HG02623 (cell line): ENCODE results near the gene STX8.

ENCODE experiments used
- ATAC-seq: cut with Tn5 transposase; IDR thresholded peaks from one replicate; pipeline ENCODE4 v1.9.1; 2021; ENCODE audit warnings: moderate library complexity; ENCODE audit not compliant: unreplicated experiment

Gene STX8

DNA sequence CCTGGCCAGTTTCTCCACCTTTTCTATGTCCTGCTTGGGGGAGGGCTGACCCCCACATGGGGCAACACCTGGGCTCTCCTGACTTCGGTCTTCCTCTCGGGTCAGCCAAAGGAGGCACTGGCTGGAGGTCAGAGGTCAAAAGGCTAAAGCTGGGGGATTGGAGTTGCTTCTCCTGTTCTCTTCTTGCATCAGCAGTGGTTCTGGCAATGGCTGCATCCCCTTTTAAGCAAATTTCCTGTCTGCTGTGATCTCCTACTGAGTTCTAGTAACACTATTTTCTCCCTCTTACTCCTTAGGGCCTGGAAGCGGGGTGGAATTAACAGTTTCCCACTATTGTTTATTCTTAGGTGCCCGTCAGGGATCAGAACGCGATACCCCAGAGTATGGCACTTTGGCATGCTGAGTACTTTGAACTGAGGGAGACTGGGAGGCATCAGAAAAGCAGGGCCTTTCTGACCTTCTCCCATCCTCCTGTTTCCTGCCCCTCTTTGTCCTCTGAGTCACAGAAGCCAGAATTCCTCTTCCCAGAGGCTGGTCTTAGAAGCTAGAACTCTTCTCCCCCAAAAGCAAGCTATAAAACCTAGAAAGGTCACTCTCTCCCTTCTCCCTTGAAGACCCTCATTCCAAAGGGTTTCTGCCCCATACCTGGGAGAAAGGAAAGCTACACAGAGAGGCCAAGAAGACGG lies 268.2 kb downstream of the STX8 start:
- no peak for ATAC-seq

DNA sequence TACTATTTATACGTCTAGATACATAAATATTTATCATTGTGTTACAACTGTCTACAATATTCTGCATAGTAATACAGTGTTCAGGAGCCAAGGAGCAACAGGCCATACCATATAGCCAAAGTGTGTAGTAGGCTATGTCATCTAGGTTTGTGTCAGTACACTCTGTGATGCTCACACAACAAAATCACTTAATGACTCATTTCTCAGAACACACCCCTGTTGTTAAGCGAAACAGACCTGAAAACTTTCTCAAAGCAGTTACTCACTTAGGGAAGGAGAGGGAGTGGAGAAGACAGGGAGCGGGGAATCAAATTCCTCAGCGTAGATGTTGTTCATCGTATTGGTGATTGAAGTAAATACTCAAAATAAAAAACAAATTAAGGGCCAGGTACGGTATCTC lies 269.5 kb downstream of the STX8 start:
- no peak for ATAC-seq

DNA sequence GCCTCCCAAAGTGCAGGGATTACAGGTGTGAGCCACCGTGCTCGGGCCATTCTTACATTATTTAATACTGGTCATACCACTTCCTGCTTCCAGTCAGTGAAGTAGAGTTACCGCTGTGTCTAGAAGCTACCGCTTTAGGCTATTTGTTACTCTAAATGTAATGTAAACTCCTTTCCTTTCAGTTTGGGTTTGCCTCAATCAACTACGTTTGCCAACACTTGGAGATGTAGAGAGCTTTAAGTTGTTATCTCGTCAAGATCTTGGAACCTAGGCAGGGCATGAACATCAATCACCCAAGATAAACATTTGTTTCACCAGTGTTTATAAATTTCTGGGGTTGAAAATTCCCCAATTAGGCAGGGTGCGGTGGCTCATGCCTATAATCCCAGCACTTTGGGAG lies 275.9 kb downstream of the STX8 start:
- no peak for ATAC-seq

DNA sequence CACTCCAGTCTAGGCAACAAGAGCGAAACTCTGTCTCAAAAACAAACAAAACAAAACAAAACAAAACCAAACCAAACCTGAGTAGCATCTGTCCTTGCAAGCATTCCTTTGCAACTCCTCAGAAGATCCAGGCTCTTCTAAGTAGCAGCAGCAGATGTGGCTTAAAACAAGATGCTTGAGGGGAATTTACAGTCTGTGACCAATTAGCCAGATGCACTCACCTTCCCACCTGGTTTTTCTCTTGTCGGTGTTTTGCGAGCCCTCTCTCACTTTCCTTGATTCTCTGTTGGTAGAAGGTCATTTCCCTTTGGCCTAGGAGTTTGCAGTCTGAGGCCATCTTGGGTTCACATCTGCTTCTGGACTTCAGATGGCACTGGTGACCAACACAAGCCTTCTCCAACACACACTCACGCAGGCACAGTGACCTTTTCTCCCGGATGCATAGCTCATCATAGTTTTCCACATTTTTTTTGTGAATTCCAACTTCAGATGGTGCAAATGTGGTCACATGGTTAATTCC lies 276.8 kb downstream of the STX8 start:
- no peak for ATAC-seq

DNA sequence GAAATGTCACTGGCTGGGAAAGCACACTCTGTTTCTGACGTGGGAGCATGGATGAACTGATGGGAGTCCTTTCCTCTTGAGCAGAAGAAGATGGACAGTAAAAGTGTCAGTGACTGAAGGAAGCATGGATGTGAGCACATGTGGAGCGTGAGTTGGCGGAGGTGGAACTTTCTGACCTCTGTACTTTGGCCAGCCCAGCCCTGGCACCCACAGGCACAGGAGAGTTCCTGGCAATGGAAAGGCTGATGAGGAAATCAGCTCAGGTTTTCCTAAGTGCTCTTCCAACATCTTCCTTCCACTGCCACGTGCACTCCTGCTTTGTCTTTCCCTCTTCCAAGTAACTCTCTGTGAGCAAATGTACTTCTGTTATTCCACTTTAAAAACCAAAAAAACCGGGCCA lies 277.5 kb downstream of the STX8 start:
- no peak for ATAC-seq

DNA sequence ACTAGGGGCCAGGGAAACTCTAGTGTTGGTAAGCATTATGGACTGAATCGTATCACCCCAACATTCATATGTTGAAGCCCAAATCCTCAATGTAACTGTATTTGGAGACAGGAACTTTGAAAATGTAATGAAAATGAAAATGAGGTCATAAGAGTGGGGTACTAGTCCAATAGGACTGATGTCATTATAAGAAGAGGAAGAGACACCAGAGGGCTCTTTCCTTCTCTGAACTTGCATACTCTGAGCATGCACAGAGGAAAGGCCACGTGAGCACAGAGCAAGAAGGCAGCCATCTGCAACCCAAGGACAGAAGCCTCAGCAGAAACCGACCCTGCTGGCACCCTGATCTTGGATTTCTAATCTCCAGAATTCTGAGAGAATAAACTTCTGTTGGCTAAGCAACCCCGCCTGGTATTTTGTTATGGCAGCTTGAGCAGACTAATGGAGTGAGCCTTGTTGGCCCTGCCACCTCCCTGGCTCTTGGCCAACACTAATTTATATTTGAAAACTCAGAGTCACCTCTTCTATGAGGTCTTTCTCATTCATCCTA lies 280.9 kb downstream of the STX8 start:
- ATAC-seq: no peak

DNA sequence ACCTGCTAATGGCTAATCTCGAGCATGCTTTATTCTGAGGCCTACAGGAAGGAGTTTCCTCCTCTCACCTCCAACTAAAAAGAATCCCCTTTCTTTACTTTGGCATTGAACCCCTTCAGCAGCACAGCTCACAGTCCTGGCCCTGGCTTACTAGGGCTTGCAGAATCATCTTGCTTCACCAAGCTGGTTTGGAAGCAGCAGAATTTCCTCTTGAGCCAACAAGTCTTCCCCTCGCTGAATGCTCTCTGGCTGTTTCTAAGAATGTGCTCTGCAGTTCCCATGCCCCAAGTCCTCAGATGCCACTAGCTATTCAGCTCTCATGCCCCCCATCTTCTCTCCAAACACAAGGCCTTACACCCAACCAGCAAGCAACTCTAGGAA lies 283.1 kb downstream of the STX8 start:
- ATAC-seq: no peak

DNA sequence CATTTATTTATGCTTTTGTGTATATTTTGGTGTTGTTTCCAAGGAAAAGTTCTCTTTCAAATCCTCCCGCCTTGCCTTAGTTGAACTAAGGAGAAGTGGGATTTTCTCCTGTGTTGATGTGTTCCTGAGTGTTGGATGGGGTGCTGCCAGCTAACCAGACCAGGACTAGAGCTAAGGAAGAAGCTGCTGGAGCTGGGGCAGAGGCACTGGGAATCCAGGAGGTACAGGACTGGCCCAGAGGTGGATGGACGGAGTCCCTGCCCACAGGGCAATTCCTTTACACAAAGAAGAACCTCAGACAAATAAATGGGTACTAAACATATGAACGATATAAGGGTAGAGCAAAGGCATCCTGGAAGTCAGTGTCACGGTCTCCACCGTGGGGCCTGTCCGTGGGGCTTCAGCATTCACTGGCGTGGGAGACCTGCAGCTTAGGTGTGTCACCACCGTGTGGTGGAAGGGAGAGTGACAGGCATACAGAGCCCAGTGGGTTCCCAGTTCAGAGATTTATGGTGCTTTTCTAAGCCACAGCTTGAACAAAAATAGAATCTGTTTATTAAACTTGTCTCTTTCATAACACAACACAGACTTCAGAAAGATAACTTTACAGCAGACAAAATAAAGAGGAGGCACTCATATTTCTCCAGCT lies 283.6 kb downstream of the STX8 start:
- ATAC-seq: no peak

DNA sequence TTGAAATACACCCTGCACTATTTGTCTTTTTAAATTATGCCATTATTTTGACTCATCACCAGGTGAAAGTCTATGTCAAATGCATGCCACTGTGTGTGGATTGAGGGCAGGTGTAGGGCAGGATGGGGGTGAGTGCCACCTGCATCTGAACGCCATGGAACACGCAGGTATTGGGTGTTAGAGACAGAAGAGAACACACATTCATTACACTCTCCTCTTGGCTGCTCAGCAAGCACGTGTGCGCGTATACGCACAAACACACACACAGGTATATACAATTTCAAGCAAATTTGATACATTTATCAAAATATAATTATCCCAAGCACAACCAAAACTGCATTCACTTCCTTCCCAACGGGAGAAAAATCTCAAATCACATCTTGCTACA lies 285.4 kb downstream of the STX8 start:
- ATAC-seq: no peak

DNA sequence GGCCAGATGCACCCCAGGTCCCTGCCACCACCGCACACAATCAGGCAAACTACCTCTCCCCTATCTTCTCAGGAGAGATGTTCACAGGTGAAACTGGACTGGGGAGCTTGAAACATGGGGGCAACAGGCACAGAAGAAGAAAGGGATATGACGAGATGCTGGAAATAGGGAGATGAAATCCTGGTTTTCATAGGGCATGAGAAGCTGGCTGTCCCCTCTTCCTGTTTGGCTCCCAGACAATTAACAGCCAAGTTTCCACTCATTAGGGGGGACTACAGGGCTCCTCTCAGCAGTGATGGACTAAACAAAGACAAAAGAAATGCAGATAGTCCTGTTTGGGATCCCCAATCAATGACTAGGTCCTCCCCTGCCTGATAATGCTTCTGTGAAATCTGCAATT lies 288.3 kb downstream of the STX8 start:
- no peak for ATAC-seq

DNA sequence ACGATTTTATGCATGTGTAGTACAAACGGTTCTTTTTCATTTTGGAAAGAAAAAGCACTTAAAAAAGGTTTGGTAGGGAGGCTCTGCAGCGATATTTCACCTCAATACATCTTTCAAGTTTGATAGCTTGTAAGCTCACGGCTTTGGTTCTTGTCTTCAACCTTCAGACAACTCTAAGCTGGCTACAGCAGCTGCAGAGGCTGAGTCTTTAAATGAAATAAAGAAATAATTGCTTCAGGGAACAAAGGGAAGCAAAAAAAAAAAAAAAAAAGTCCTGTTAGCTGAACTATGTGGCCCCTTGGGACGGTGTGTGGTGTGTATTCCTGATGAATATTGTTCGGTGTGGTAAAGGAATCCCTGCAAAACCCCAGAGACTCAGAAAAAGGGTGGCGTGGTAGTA lies 289.2 kb downstream of the STX8 start:
- ATAC-seq: no peak

DNA sequence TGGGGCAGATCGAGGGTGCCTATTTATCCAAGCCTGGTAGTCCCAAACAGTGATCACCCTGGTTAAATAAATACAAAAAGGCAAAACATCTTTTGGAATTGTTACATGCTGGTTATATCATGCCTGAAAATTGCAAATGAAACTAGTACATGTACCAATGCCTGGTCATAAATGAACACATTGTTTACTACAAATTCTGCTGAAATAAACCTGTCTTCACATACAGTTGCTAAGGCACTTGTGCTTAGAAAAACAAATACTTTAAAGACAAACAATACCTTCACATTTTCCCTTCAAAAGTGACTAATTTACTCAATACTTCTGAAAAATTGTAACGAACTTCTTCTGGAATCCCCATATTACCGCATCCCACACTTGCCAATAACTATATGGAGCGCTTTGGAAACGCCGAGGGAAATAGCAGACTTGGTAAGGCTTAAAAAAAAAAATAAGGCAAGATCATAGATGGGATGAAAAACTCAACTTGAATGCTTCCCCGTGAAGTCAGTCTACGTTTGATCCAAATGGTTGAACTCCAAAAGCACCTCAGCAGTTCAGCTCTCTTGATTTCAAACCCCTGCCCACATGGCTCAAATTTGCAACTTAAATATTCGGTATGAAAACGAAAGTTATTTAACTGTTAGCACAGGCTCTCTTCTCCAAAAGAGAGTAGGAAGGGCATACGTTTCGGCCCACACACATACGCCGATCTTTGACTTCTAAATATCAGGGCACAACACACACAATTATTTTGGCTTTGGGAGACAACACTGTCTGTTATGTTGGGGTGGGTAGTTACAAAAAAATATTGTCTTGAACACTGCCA lies 289.8 kb downstream of the STX8 start:
- no peak for ATAC-seq

DNA sequence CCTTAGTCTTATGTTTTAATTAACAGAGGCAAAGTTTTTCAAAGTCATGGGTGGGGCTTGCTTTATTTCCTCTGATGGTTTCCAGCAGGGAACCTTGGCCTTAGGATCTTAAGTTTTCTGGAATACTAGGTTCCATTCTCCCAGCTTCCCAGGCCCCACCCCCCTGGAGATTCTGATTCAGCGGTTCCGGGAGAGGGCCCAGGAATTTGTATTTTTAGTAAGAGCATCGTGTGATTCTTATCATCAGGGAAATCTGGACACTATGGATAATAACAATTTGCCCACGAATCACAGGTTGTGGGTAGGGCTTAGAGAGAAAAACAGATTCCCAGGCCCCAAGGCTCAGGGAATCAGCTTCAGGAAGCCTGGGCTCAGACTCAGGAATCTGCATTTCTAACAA lies 290.7 kb downstream of the STX8 start:
- no peak for ATAC-seq

DNA sequence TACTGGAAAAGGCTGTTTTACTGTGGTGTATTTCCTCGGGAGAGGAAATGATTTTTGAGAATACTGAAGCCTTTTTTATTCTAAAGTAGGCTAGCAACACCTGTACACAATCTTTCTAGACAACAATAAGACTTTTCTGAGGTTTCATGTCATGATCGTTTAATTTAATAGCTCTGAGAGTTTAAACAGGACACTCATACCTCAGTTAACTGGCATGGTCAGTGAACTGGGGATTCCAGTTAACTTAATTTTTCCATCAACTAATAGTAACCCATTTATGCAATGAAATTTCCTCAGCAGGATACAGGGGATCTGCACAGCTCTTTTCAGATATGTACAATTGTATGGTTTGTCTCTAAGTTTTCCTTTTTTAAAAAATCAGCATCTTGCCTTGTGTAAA lies 291.7 kb downstream of the STX8 start:
- no peak for ATAC-seq

DNA sequence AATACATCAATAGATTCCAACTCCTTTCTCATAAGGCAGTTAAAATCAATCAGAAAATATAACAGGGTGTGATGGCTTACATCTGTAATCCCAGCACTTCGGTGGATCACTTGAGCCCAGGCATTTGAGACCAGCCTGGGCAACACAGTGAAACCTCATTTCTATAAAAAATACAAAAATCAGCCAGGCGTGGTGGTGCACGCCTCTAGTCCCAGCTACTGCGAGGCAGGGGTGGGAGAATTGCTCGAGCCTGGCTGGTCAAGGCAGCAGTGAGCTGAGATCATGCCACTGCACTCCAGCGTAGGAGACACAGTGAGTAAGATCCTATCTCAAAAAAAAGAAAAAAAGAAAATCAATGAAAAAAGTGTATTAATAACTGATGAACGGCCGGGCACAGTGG lies 295.7 kb downstream of the STX8 start:
- no peak for ATAC-seq

DNA sequence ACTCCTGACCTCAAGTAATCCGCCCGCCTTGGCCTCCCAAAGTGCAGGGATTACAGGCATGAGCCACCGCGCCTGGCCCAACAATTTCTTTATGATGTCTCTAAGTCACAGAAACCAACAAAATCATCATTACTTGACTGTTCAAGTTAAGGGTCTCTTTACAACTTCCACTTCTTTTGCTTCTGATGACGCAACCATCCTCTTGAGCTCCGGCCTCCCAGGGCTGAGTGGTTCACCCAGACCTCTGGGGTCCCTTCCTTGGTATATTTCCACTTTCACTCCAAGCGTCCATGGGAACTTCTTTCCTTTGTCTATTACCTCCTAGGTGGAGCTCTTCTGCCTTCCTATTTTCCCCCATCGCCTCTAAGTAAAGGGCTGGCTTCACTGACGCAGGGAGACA lies 300.6 kb downstream of the STX8 start:
- no peak for ATAC-seq

DNA sequence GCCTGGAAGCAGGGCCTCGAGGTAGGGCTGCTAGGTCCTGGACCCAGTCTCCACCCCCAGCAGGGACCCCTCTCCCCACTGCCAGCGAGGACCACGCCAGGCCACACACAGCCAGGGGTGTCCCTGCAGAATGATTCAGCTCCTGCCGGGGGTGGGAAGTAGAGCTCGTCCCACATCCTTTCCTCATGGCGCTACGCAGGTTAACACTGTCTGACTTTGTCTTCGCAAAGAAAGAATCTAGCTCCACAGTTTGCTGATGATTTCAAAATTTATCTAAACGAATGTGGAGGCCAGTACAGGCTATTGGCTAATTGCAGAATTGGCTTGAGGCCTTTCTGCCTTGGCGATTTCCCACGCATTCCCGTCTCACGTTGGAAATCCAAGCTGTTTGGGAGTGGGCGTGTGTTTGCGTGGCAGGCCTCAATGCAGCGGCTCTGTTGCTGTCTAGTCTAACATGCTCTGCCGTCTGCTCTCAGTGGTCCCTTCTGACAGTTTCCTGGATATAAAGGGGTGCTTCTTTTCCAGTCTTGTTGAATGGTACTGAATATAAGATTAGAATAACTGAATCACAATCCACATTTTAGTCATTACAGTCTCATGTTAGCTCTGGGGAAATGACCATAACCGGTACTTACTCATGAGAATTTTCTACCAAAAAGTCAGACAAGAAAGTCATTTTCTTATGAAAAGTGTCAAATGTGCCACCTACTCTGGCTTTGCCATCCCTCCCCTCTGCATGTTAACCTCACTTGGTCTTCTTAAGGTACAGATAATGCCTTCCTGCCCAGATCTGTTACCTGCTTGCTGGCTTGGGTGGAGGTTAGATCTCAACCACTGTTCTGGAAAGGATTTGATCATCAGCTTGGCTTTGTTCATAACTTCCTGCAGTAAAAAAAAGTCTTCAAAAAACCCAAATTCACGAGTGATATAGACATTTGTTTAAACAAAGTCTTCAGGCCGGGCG lies 301.9 kb downstream of the STX8 start:
- ATAC-seq: no peak

DNA sequence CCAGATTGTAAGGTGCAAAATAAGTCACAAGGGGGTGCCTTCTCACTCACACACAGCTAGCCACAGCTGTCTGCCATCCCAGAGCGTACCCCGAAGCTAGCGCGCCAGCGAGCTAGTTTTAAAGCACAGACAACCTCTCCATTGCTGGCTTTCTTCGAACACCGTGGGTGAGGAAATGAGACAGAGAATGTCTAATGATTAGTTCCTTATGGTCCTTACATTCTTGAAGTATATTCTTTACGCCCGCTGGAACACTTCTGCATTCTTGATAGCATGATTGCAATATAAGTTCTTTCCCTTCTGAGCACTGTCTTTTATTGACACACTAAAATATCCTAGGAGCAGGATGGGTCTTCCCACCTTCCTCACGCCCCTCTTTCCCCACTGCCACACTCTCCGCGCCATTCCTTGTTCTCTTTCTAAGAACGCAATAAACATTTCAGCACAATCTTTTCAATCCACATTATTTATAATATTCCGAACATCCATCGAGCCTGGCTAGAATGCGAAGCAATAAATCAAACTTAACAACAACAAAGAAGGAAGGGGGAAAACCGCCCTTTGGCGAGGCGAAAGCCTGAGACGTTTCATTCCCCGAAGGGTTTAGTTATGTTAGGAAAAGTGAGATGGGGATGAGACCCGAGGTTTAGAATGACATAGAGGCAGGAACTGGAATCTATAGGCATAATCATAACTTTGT lies 303.0 kb downstream of the STX8 start:
- ATAC-seq: no peak

DNA sequence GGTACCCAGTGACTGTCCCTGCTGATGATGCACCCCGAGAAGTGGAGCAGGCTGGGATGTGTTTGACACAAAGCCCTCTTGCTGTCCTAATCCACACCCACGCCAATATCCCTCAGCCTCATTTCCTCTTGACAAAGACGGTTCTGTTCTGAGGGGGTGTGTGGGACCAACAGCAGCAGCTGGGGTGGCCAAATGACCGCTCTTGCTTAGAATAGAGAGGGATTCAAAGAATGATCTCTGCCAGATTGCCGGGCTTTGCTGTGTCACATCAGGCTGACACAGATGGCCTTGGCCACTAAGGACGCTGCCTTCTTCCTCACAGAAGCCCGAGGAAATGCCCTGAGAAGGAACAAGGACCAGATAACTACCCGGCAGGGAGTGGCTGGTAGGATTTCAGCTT lies 303.6 kb downstream of the STX8 start:
- no peak for ATAC-seq

DNA sequence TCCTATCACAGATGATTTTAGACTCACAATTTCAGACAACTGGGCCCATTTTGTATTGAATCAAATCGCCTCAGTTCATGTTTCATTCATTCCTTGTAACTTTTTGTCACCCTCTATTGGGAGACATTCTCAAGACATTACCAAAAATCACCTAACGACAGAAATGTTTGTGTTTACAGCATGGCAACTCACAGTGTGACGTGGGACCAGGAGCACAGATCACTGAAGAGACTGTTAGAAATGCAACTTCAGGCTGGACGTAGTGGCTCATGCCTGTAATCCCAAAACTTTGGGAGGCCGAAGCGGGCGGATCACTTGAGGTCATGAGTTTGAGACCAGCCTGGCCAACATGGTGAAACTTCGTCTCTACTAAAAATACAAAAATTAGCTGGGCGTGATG lies 304.7 kb downstream of the STX8 start:
- ATAC-seq: no peak
